Stromal cell of bone marrow (primary cell): ENCODE data around the gene TREML4.
"Not testable (repeated sequence)": the region's sequence is repeated elsewhere in the genome, so short reads cannot be mapped to it uniquely, and the experiment has no call there.

Experiments
- DNase-seq: peaks from one replicate; pipeline ENCODE4 v3.0.0-alpha.2; 2012; ENCODE audit warnings: low read depth

TREML4 gene

GRCh38 chr6:41208439-41209106, 19.6 kb upstream of the TREML4 start:
- no peak for DNase-seq

GRCh38 chr6:41209547-41210320, 18.4 kb upstream of the TREML4 start:
- no peak for DNase-seq

- DNase-seq = no peak
Measured at GRCh38 chr6:41214559-41215238, 13.4 kb upstream of the TREML4 start.

- no peak for DNase-seq
Measured at GRCh38 chr6:41215777-41216176, 12.4 kb upstream of the TREML4 start.

GRCh38 chr6:41216616-41217015, 11.5 kb upstream of the TREML4 start:
- no peak for DNase-seq

GRCh38 chr6:41222045-41222444, 6.1 kb upstream of the TREML4 start:
- DNase-seq = no peak

- DNase-seq = no peak
Measured at GRCh38 chr6:41222513-41222912, 5.6 kb upstream of the TREML4 start.

- no peak for DNase-seq
Measured at GRCh38 chr6:41224800-41225199, 3.3 kb upstream of the TREML4 start.

- DNase-seq = no peak
Measured at GRCh38 chr6:41226752-41227151, 1.4 kb upstream of the TREML4 start.

GRCh38 chr6:41228616-41229015, 467 bp downstream of the TREML4 start:
- DNase-seq = no peak

- DNase-seq = no peak
Measured at GRCh38 chr6:41229721-41230120, 1.6 kb downstream of the TREML4 start.

GRCh38 chr6:41231246-41231645, 3.1 kb downstream of the TREML4 start:
- no peak for DNase-seq

GRCh38 chr6:41232667-41233066, 4.5 kb downstream of the TREML4 start:
- DNase-seq = no peak

- no peak for DNase-seq
Measured at GRCh38 chr6:41236276-41236675, 8.1 kb downstream of the TREML4 start.

- DNase-seq = no peak
Measured at GRCh38 chr6:41237128-41237527, 9.0 kb downstream of the TREML4 start.

- no peak for DNase-seq
Measured at GRCh38 chr6:41239467-41240159, 11.5 kb downstream of the TREML4 start.

- not testable (repeated sequence) for DNase-seq
Measured at GRCh38 chr6:41246529-41246928, 18.4 kb downstream of the TREML4 start.

GRCh38 chr6:41247288-41247865, 19.2 kb downstream of the TREML4 start:
- no peak for DNase-seq

- no peak for DNase-seq
Measured at GRCh38 chr6:41247882-41248705, 19.9 kb downstream of the TREML4 start.

GRCh38 chr6:41252401-41253169, 24.4 kb downstream of the TREML4 start:
- DNase-seq = no peak
